Gastrocnemius medialis (tissue), 4 donors: Measurements from ENCODE around the gene SEMA3C.

ENCODE experiments used
- CTCF ChIP-seq, 5 experiments: fragments of 450-650 bp in 3 of 5; fragments of 200-600 bp in 2 of 5; sonication (generic) in 2 of 5; IDR thresholded peaks in 4 of 5; conservative IDR thresholded peaks in 1 of 5; 1 replicate in 4 of 5; 2 replicates in 1 of 5; pipeline ENCODE4 v1.5.1; 2016 to 2019; ENCODE audit warnings: antibody characterized with exemption in 5 of 5, mild to moderate bottlenecking in 3 of 5, moderate library complexity in 3 of 5
- POLR2A ChIP-seq, 2 donors: fragments of 450-650 bp; IDR thresholded peaks; one replicate each; pipeline ENCODE4 v1.6.1; 2017; ENCODE audit warnings: antibody characterized with exemption in 2 of 2, mild to moderate bottlenecking in 2 of 2, moderate library complexity in 2 of 2

DNA sequence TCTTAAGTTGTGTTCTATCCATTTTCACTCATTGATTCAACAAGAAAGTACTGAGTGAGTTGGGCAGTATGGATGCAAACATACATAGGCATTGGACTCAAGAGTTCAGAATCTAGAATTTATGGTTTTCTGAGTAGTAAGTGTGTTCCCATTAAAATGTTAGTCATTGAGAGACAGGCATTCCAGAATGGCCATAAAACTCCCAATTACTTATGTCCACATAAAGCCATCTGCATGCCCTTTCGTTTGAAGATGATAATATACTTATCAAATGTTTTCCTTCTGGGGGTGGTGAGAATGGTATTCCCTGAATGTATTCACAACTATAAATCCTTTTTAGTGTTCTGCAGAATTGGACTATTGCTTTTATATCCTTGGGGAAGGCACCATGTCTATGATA is 148.8 kb downstream of the SEMA3C start:
- no peak for TF ChIP-seq POLR2A (IDR thresholded peaks at IDR 0.05)
- TF ChIP-seq CTCF (IDR thresholded peaks at IDR 0.05 in 4 of 5, conservative IDR thresholded peaks at IDR 0.05 in 1 of 5), result no peak
